GM12801 (cell line): ENCODE data around the gene CABLES2.

ENCODE experiments used
- CTCF ChIP-seq: IDR thresholded peaks from one replicate; pipeline ENCODE4 v1.5.1; 2011; ENCODE audit warnings: control low read depth; ENCODE audit not compliant: insufficient read length; ENCODE audit errors: extremely low read depth

Gene CABLES2

DNA sequence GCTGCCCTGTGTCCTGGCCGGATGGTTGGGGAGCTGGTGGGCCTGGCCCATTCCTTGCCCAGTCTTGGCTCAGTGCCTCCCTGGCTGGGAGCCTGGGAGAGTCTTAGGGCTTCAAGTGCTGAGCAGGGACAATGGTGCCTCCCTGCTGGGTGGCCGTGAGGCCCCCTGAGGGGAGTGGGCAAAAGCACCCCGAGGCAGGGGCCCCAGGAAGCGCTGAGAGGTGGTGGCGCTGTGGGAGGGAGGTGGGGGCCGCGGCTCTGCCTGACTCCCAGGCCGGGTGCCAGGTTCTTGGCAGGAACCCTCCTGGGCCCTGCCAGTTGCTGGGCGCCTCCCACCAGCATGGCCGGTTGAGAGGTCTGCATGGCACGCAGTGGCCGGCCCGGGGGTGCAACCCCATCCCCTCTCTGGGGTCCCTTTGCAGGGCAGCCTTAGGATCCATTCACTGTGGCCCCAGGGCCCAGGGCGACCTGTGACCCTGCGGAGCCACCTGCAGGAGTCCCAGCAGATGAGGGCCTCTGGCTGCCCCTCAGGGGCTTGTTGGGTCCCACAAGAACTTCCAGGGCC lies 29.4 kb downstream of the CABLES2 start:
- TF ChIP-seq CTCF, result no peak

DNA sequence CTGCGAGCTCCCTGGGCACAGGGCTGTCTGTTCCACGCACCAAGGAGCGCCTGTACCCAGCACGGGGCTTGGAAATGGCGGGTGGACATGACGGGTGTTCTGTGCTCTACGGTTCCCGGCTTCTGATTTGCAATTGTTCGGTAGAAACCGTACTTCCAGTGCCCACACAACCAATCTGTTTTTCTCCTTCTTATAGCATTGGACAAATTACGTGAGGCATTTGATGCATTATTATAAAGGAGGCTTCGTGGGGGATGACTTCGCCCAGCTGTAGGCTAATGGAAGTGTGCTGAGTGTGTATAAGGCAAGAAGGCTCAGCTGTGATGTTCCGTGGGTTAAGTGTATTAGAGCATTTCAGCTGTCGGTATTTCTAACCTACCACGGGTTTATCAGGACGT lies 30.0 kb downstream of the CABLES2 start:
- TF ChIP-seq CTCF, result no peak

- TF ChIP-seq CTCF, result no peak
Measured at GRCh38 chr20:62376112-62377063, 30.7 kb downstream of the CABLES2 start.

DNA sequence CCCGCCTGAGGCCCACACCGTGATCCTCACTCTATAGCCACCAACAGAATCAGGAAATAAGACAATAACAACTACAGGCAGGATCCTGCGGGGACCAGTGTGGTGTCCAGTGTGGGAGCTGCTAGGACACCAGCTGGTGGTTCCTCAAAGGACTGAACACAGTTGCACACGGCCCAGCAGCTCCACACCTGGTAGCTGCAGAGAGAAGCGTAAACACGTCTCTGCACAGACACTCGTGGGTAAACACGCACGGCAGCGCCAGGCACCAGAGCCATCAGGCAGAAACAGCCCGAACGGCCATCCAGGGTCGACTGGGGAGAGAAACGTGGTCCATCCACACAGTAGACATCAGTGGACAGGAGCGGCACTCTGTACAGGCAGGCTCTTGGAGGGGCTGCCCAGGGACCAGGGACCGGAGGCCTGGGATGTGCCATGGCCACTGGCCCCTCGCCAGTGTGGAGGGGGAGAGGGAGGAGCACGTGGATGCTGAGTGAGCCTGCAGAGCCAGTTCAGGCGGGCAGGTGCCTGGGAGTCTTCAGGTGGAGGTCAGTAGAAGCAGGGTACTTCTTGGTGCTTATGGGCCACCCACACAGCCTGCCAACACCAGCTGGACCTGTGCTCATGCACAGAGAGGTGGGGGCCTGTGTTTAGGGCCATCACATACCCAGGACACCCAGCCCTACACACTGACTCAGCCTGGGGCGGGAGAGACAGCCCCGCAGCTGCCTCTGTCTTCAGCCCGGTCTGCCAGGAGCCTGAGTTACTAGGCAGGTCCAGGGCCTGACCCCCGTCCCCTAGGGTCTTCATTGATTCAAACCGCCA lies 32.5 kb downstream of the CABLES2 start:
- TF ChIP-seq CTCF, result no peak

- TF ChIP-seq CTCF, result no peak
Measured at GRCh38 chr20:62372042-62372993, 34.8 kb downstream of the CABLES2 start.

- TF ChIP-seq CTCF, result no peak
Measured at GRCh38 chr20:62371588-62372041, 35.5 kb downstream of the CABLES2 start.
